ENCODE measurements around the gene CLPTM1.
"Not testable (repeated sequence)": the region's sequence is repeated elsewhere in the genome, so short reads cannot be mapped to it uniquely, and the experiment has no call there.

CLPTM1 gene

DNA sequence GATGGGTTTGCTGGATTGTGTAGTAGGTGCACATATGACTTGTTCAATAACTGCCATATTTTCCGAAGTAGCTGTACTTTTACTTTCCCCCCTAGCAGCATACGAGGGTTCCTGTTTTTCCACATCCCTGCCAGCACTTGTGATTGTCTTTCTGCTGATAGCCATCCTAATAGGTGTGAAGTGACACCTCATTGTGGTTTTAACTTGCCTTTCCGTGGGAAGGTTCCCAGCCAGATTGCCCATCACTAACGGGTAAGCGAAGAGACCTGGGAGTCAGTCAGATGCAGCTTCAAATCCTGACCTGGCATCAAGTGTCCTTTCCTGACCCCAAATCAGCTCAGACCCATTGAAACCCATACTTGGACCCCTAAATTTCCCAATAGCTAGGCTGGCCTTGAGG is 4.5 kb downstream of the CLPTM1 start:
- no peak overlapping the region for H3K27ac ChIP-seq
- TF ChIP-seq, protein P1, sequence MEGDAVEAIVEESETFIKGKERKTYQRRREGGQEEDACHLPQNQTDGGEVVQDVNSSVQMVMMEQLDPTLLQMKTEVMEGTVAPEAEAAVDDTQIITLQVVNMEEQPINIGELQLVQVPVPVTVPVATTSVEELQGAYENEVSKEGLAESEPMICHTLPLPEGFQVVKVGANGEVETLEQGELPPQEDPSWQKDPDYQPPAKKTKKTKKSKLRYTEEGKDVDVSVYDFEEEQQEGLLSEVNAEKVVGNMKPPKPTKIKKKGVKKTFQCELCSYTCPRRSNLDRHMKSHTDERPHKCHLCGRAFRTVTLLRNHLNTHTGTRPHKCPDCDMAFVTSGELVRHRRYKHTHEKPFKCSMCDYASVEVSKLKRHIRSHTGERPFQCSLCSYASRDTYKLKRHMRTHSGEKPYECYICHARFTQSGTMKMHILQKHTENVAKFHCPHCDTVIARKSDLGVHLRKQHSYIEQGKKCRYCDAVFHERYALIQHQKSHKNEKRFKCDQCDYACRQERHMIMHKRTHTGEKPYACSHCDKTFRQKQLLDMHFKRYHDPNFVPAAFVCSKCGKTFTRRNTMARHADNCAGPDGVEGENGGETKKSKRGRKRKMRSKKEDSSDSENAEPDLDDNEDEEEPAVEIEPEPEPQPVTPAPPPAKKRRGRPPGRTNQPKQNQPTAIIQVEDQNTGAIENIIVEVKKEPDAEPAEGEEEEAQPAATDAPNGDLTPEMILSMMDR (IDR thresholded peaks at IDR 0.05): no peak
- TF ChIP-seq ZFX (IDR thresholded peaks at IDR 0.05; ENCODE audit: borderline replicate concordance): no peak

DNA sequence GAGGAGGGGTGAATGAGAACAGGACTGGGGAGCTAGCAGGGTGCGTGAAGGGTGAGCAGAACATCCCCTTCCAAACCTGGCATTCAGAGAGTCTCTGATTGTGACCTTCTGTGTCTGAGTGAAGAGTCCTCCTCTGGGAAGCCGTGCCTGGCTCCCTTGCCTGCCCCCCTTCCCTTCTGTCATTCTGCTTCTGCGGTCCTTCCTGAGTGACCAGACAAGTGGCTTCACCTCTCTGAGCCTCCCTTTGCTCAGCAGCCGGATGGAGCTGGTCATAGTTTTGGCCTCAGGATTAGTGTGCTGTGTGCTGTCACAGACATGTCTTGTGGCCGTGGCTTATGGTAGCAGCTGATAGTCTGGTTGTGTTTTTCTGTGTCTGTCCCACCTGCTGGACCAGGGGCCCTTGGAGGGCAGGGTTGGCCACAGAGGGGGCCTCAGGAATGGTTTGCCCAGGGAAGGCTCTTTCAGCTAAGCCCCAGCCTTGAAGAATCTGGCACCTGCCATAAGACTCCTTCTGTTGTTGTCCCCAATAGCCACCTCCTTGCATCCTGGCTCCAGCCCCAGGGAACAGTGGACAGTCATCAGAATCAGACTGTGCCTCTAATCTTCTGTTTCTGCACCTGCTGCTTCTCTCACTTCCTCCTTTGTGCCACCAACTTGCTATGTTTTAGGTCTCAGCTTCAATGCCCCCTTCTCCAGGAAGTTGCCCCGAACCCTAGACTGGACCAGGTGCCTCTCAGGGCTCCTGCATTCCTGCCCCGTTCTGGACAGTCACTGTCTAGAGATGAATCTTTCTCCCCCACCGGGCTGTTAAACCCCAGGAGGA is 5.9 kb downstream of the CLPTM1 start:
- no peak for TF ChIP-seq ZFX (IDR thresholded peaks at IDR 0.05; ENCODE audit: borderline replicate concordance)
- H3K27ac ChIP-seq: no peak overlapping the region

DNA sequence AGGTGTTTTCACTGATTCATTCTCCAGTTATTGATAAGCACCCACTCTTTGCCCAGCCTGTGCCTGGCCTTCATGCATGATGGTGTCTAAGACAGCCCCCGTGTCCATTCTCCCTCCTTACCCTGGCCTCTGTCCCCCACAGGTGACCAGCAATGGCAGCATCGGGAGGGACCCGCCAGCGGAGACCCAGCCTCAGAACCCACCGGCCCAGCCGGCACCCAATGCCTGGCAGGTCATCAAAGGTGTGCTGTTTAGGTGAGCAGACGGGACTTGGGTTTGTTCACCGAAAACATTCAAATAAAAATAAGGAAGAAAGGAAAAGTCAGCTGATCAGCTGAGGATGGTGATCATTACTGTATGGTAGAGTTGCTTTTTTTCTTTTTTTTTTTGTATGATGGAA is 6.6 kb downstream of the CLPTM1 start:
- H3K27ac ChIP-seq: no peak overlapping the region
- TF ChIP-seq, protein P1 (IDR thresholded peaks at IDR 0.05): no peak
- no peak for TF ChIP-seq ZFX (IDR thresholded peaks at IDR 0.05; ENCODE audit: borderline replicate concordance)

DNA sequence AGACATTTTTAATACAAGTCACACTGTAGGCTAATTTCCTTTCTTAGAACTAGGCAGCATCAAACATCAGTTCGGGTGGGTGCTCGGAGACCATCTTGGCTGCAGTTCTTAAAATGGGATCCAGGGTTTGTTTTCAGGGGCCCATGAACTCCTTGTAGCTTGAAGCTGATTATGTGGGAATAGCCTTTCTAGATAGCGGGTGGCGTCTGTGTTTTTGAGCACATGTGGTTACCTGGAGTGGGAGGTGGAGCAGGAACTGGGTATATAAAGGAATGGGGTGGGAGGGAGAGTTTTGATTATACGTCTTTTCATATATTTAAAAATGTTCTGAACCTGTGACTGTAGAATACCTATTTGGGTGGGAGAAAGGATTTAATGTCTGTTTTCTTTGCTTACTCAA is 12.9 kb downstream of the CLPTM1 start:
- H3K27ac ChIP-seq: no peak overlapping the region
- TF ChIP-seq ZFX (IDR thresholded peaks at IDR 0.05; ENCODE audit: borderline replicate concordance): no peak
- TF ChIP-seq, protein P1 (IDR thresholded peaks at IDR 0.05): no peak

DNA sequence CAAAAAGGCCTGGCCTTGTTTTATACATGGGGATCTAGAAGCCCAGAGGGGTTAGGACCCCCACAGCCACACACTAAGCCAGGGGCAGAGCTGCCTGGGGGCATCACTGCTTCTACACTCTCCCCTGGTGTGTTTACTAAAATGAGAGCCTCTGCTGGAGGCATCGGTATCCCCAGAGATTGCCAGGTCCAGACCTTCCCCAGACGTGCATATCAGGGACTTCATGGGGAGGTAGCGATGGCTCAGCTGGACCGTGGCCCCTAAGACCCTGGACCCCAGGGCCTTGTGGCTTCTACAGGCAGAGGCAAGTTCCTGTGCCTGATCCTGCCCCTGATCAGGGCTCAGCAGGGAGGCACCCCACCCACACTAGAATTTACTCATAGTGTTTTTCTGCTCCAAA is 13.5 kb downstream of the CLPTM1 start:
- no peak overlapping the region for H3K27ac ChIP-seq
- TF ChIP-seq, protein P1 (IDR thresholded peaks at IDR 0.05): no peak
- no peak for TF ChIP-seq ZFX (IDR thresholded peaks at IDR 0.05; ENCODE audit: borderline replicate concordance)

DNA sequence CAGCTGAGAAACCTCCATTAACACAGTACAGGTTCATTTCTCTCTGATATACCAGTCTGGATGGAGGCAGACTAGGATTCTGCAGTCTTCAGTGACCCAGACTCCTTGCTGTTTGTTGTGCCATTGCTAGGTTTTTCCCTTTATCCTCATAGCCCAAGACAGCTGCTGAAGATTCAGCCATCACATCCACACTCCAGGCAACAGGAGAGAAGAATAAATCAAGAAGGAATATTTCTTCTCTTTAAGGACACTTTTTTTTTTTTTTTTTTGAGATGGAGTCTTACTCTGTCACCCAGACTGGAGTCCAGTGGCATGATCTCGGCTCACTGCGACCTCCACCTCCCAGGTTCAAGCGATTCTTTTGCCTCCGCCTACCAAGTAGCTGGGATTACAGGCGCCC is 14.3 kb downstream of the CLPTM1 start:
- H3K27ac ChIP-seq: no peak overlapping the region

DNA sequence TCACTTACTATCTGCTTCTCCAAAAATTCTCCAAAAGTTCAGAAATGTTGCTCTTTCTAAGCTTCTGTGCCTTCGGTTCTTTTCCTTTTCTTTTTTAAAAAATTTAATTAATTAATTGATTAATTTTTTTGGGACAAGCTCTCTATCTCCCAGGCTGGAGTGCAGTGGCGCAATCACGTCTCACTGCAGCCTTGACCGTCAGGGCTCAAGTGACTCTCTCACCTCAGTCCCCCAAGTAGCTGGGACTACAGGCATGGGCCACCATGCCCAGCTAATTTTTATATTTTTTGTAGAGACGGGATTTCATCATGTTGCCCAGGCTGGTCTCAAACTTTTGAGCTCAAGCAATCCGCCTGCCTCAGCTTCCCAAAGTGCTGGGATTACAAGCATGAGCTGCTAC is 16.3 kb downstream of the CLPTM1 start:
- H3K27ac ChIP-seq: not testable (repeated sequence)

More for the DNA sequence above, 14.3 kb downstream of the CLPTM1 start:
- TF ChIP-seq, protein P1 (IDR thresholded peaks at IDR 0.05): no peak
- TF ChIP-seq ZFX (IDR thresholded peaks at IDR 0.05; ENCODE audit: borderline replicate concordance): no peak

DNA sequence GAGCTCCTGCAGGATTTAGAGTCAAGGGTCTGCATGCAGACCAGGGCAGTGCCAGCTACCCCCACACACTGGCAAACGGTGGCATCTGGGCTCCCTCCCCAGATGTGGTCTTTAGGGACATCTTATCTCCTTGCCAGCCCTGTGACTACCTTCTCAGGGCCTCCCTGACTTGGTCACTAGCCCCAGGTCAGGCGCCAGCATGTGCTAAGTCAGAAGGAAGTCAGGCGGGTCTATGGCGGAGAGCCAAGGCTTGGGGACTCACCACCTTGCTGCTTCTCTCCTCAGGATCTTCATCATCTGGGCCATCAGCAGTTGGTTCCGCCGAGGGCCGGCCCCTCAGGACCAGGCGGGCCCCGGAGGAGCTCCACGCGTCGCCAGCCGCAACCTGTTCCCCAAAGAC is 17.6 kb downstream of the CLPTM1 start:
- H3K27ac ChIP-seq: no peak overlapping the region
- no peak for TF ChIP-seq ZFX (IDR thresholded peaks at IDR 0.05; ENCODE audit: borderline replicate concordance)
- TF ChIP-seq, protein P1 (IDR thresholded peaks at IDR 0.05): no peak
